HUES64 (cell line): ENCODE results near the gene KRTAP10-2.
A peak's percentile ranks its signal among the peaks of the same experiment; 100 is the strongest.

Experiments used
- H3K27ac ChIP-seq: 2 replicates; pipeline ENCODE4 v1.7.0; 2013; ENCODE audit warnings: low read depth, low read length, inconsistent platforms
- H3K27me3 ChIP-seq: 2 replicates; pipeline ENCODE4 v1.6.1; 2013; ENCODE audit warnings: mild to moderate bottlenecking, low read length; ENCODE audit not compliant: insufficient read depth
- H3K36me3 ChIP-seq: 2 replicates; pipeline ENCODE4 v1.6.1; 2013; ENCODE audit warnings: mild to moderate bottlenecking, low read length; ENCODE audit not compliant: insufficient read depth
- H3K4me1 ChIP-seq: 2 replicates; pipeline ENCODE4 v1.6.1; 2013; ENCODE audit warnings: mild to moderate bottlenecking, low read length, moderate library complexity; ENCODE audit not compliant: insufficient read depth
- H3K4me3 ChIP-seq: 2 replicates; pipeline ENCODE4 v1.5.1; 2013; ENCODE audit warnings: mild to moderate bottlenecking, low read length, moderate library complexity
- H3K9ac ChIP-seq: 2 replicates; pipeline ENCODE4 v1.6.1; 2013; ENCODE audit warnings: mild to moderate bottlenecking, low read depth, low read length
- H3K9me3 ChIP-seq: 2 replicates; pipeline ENCODE4 v1.6.1; 2013; ENCODE audit warnings: low read depth, low read length; ENCODE audit not compliant: insufficient read depth
- WGBS: fragments of 150-250, 120-280 bp; methylation state at CpG from one replicate; pipeline ENCODE4 v1.1.7; 2013; ENCODE audit warnings: missing lambda C conversion rate; 5-methylcytosine and 5-hydroxymethylcytosine counted together

KRTAP10-2 gene

DNA sequence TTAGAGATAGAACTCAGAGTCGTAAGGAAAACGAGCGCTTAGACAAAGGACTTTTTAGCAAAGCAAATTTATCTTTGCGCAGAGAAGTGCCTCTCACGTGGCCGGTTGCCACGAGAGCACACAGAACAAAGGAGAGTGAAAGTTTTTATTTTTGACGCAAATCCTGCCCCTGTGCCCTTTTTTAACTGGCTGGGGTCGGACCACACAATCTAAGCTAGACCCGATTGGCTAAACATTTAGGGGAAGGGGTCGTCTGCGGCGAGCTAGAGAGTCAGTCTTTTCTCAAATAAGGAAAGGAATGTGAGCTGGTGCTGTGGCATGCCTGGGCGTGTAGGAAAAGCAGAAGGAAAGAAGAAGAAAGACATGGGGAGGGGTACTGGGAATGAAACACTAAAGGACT is 2.4 kb downstream of the KRTAP10-2 start:
- Histone ChIP-seq H3K27me3 (no peaks in the 10 kb centered on the region), H3K36me3 (no peaks in the 10 kb centered on the region), H3K9me3 (no peaks in the 10 kb centered on the region), H3K27ac (peak overlapping the region; percentile 91), H3K4me1 (peaks cover 18% of the 10 kb centered on the region), H3K9ac (peak overlapping the region; percentile 70), H3K4me3 (no peak overlapping the region)
- WGBS = 41% methylated on average over 14 of the region's 14 CpGs

DNA sequence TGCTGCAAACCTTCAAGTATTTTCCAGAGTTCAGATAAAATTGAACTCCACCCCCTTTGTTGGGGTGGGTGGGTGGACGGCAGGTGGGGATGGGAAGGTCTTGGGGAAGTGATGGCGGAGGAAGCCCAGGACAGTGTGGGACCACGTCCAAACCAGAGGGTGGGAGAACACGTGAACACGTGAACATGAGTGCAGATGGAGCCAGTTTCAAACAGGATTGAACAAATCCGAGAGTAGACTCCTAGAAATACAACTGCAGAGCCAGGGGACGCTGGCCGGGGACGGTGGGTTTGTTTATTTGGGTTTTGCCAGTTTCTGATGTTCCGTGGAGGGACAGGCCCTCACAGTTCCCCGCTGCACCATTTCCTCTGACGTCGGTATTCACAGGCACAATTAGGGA is 2.9 kb downstream of the KRTAP10-2 start:
- 83% methylated on average over 13 of the region's 13 CpGs for WGBS
- Histone ChIP-seq H3K36me3 (no peaks in the 10 kb centered on the region), H3K9ac (peak overlapping the region; percentile 70), H3K4me3 (no peak overlapping the region), H3K4me1 (peaks cover 18% of the 10 kb centered on the region), H3K27me3 (no peaks in the 10 kb centered on the region), H3K27ac (peak overlapping the region; percentile 91), H3K9me3 (no peaks in the 10 kb centered on the region)

DNA sequence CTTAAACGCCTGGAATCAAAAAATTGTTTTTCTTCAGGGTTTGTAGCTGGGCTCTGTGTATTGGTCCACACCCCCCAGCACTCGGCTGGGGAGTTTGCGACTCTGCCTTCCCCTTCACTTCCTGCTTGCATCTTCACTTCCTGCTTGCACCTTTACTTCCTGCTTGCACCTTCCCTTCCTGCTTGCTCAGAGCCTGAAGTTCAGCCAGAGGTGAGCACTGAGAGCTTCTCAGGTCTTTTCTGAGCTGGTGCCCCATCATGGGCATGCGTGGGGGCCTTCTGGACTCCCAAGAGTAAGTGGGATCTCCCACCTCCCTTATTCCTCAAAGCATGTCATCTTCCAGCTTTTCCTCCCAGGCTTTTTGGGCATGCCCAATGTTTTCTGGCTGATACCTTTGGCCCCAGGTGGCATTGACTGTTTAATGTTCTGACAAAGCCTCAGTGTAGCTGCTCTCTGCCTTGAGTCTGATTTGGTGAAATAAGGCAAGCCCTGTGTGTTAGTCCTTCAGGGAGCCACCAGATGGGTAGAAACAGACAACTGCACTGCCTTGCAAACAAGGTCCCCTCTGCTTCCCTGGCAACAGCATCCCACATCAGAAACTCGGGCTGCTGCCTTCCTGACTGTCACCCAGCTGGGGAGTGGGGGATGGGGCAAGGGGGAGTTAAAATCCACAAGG is 3.5 kb downstream of the KRTAP10-2 start:
- Histone ChIP-seq H3K27ac (peak overlapping the region; percentile 9; the same call in 1 of the 2 replicates), H3K4me3 (no peak overlapping the region), H3K9me3 (no peaks in the 10 kb centered on the region), H3K4me1 (peaks cover 18% of the 10 kb centered on the region), H3K27me3 (no peaks in the 10 kb centered on the region), H3K36me3 (no peaks in the 10 kb centered on the region), H3K9ac (no peak overlapping the region)
- 79% methylated on average over 5 of the region's 5 CpGs for WGBS

DNA sequence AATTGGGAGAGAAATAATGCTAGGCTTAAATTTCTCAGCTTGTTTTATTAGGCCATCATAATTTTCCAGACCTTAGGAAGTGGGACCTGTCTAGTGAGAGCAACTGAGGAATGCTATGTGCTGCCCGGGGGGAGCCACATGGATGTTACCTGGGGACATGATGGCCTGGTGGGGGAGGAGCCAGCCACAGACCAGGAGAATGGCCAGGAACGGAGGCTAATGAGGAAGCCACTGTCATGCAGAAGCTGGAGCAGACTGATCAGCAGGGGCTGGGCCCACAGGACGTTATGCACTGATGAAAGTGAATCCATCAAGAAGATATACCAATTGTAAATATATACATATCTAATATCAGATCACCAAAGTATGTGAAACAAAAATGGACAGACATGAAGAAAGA is 6.7 kb downstream of the KRTAP10-2 start:
- 75% methylated on average over 2 of the region's 3 CpGs for WGBS
- Histone ChIP-seq H3K9ac (no peak overlapping the region), H3K27me3 (no peaks in the 10 kb centered on the region; the same call in 1 of the 2 replicates), H3K27ac (no peak overlapping the region), H3K4me1 (peaks cover 17% of the 10 kb centered on the region), H3K36me3 (no peaks in the 10 kb centered on the region), H3K9me3 (no peaks in the 10 kb centered on the region), H3K4me3 (no peak overlapping the region)

DNA sequence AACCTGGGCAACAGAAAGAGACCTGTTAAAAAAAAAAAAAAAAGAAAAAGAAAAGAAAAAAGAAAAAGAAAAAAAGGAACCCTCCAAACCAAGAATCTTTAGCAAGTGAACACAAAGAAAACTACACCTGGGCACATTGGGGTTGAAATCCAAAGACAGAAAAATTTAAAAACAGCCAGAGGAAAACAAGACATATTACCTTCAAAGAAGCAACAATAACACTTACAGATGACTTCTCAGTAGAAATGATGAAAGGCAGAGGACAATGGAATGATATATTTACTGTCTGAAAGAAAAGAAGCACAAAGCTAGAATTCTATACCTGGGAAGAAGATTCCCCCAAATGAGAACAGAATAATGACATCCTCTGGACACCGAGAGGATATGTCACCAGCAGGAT is 8.6 kb downstream of the KRTAP10-2 start:
- H3K27me3 ChIP-seq = no peaks in the 10 kb centered on the region; the same call in 1 of the 2 replicates
- WGBS = 100% methylated on average over 1 of the region's 1 CpG

DNA sequence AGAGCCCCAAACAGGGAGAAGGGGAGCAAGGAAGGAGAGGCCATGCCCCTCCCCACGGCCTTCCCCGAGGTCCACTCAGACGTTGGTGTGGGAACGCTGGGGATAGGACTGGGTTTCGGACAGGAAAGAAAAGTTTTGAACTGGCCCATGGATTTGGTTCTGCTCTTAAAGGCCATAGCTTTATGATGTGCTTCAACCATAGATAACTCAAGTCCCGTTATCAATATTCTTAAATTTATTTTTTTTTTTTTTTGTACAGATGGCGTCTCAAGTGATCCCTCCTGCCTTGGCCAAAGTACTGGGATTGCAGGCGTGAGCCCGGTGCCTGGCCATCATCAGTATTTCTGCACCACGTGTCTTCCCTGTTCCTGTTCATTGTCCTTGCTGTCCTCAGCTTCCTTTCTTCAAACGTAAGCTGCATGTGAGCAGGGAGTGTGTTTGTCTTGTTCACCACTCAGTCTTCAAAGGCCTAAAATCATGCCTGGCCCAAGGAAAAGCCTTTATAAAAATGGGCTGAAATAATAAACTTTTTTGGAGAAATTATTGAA is 10.5 kb downstream of the KRTAP10-2 start:
- H3K9ac ChIP-seq = no peak overlapping the region
- H3K9me3 ChIP-seq = no peaks in the 10 kb centered on the region
- WGBS = 89% methylated on average over 11 of the region's 11 CpGs
- H3K27ac ChIP-seq = no peak overlapping the region
- H3K4me1 ChIP-seq = no peaks in the 10 kb centered on the region
- no peaks in the 10 kb centered on the region for H3K36me3 ChIP-seq
- H3K27me3 ChIP-seq = no peaks in the 10 kb centered on the region; the same call in 1 of the 2 replicates
- H3K4me3 ChIP-seq = no peak overlapping the region

More for the DNA sequence above, 8.6 kb downstream of the KRTAP10-2 start:
- no peak overlapping the region for H3K27ac ChIP-seq
- no peaks in the 10 kb centered on the region for H3K36me3 ChIP-seq
- no peaks in the 10 kb centered on the region for H3K9me3 ChIP-seq
- H3K9ac ChIP-seq = no peak overlapping the region
- H3K4me3 ChIP-seq = no peak overlapping the region
- peaks cover under 1% of the 10 kb centered on the region; the same call in 1 of the 2 replicates for H3K4me1 ChIP-seq

DNA sequence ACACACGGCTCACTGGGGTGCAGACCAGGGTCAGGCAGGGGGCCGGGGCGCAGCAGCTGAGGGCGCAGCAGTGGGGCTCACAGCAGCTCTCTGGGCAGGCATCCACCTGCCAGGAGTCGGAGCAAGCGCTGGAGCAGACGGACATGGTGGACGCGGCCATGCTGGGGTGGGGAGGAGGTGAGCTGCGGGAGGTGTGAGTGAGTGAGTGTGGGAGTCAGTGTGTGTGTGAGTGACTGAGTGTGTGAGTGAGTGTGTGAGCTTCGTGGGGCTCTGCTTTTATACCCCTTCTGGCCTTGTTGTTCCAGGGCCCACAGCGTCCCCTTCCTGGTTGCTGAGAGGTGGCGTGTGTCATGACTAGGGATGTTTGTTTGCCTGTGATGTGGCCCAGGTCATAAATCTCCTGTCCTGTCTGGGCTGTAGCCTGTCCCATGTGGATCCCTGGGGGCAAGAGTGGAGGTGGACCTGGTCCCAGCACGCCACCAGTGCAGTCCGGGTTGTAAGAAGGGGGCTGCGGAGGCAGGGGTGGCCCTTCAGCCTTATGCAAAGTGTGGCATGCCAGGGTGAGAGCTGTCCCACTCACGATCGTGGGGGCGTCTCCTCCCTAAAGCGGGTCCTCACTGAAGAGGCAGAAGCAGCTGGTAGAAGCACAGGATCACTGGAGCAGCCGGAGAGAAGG is 11.2 kb downstream of the KRTAP10-2 start, which contains the start of gene KRTAP10-1:
Gene KRTAP10-1, minus strand, starts transcription at position 205 of the 676 bp plus-strand sequence. Its CDS starts 45 bp downstream, at position 160.
- no peaks in the 10 kb centered on the region; the same call in 1 of the 2 replicates for H3K27me3 ChIP-seq

DNA sequence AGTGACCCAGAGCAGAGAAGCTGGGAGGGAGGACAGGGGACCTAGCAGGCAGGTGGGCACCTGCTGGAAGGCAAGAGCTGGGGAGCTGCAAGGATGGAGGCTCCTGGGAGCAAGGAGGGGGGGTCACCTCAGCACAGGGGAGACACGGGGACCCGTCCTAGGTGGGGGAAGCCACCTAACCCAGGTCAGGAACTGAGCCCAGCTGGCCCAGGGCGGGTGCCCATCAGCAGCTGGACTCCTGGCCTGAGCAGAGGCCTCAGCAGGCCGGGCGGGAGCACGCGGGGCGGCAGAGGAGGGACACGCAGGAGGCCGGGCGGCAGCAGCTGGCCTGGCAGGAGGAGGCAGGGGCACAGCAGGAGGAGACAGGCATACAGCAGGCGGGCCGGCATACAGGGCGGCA is 12.3 kb downstream of the KRTAP10-2 start:
- no peaks in the 10 kb centered on the region for H3K36me3 ChIP-seq
- H3K9me3 ChIP-seq = no peaks in the 10 kb centered on the region
- H3K27ac ChIP-seq = no peak overlapping the region
- H3K27me3 ChIP-seq = no peaks in the 10 kb centered on the region; the same call in 1 of the 2 replicates
- no peaks in the 10 kb centered on the region for H3K4me1 ChIP-seq
- 78% methylated on average over 14 of the region's 14 CpGs for WGBS
- no peak overlapping the region for H3K4me3 ChIP-seq
- no peak overlapping the region for H3K9ac ChIP-seq

More for the DNA sequence above, 11.2 kb downstream of the KRTAP10-2 start, which contains the start of gene KRTAP10-1:
- 86% methylated on average over 21 of the region's 21 CpGs for WGBS
- no peak within 1 kb of the TSS for H3K27ac ChIP-seq
- no peak within 1 kb of the TSS for H3K4me3 ChIP-seq
- no peaks in the 10 kb centered on the region for H3K36me3 ChIP-seq
- H3K9ac ChIP-seq = no peak within 1 kb of the TSS
- H3K9me3 ChIP-seq = no peaks in the 10 kb centered on the region
- no peaks in the 10 kb centered on the region for H3K4me1 ChIP-seq

DNA sequence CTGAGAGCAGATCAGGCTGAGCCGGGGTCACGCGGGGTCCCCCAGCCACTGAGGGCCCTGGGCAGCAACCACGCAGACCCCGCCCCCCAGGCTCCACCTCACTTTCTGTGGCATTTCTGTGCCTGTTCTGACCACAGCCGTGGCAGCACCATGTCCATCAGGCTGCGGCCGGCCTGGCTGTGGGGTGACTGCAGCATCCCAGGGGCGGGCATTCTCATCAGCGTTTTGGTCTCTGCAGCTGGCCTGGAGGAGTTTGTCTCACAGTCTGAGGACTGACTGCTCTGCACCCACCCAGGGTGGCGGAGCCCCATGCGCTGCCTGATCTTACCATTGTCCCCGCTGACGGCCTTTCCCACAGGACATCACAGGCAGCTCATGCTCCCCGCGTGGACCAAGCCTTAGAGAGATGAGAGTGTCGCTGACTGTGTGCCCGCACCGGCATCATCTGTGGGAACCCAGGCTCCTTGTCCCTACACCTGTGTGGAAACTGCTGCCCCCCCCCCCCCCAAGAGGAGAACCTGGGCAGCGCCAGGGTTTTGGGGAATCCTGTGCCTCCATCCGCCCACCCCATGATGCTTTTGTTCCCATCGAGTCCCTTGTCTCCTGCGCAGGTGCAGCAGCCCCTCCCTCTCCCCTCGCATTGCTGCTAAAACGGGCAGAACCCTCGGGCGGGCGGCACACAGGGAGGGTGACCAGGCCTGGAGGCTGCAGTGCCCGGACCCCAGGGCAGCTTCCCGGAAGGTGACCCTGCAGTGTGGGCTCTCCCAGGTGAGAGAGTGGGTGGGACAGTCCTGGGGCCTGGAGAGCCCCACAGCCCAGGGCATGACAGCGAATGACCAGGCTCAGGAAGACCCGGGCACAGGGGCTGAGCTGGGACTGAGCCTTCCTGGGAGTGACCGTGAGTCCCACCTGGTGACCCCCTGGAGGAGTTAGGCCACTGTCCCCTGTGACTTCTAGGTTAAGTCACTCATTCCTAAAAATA is 13.1 kb downstream of the KRTAP10-2 start:
- Histone ChIP-seq H3K36me3 (no peaks in the 10 kb centered on the region), H3K9ac (no peak overlapping the region), H3K9me3 (no peaks in the 10 kb centered on the region), H3K27me3 (no peaks in the 10 kb centered on the region; the same call in 1 of the 2 replicates), H3K4me1 (no peaks in the 10 kb centered on the region), H3K4me3 (no peak overlapping the region), H3K27ac (no peak overlapping the region)
- 94% methylated on average over 33 of the region's 33 CpGs for WGBS

DNA sequence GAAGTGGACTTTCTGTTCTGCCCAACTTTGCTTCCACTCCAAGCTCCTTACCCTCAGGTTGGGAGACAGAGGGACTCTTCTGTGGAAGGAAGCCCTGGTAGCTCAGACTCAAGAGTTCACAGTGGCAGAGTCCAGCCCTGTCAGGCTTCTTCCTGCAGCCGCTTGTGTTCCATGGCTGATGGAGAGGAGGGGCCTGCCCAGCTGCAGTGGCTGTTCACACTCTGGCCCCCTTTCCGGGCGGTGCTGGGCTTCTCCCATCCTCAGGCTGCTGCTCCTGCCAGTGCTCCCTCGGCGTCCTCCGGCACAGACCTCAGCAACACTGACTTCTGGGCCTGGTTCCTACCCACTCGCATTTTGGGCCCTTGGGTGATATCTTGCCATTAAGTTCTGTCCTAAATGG is 15.3 kb downstream of the KRTAP10-2 start:
- Histone ChIP-seq H3K36me3 (no peaks in the 10 kb centered on the region), H3K27ac (no peak overlapping the region), H3K9ac (no peak overlapping the region), H3K9me3 (no peaks in the 10 kb centered on the region), H3K27me3 (no peaks in the 10 kb centered on the region), H3K4me3 (no peak overlapping the region), H3K4me1 (no peaks in the 10 kb centered on the region)
- 79% methylated on average over 7 of the region's 7 CpGs for WGBS
